ENCODE measurements around the gene IRX2. TPM values are rescaled to one million over a fixed set of nuclear protein-coding genes. Genes with fewer than 3 reads are reported as not detected.

The IRX2 gene
- total RNA-seq, 4 donors from 2014 or later, result not detected

DNA sequence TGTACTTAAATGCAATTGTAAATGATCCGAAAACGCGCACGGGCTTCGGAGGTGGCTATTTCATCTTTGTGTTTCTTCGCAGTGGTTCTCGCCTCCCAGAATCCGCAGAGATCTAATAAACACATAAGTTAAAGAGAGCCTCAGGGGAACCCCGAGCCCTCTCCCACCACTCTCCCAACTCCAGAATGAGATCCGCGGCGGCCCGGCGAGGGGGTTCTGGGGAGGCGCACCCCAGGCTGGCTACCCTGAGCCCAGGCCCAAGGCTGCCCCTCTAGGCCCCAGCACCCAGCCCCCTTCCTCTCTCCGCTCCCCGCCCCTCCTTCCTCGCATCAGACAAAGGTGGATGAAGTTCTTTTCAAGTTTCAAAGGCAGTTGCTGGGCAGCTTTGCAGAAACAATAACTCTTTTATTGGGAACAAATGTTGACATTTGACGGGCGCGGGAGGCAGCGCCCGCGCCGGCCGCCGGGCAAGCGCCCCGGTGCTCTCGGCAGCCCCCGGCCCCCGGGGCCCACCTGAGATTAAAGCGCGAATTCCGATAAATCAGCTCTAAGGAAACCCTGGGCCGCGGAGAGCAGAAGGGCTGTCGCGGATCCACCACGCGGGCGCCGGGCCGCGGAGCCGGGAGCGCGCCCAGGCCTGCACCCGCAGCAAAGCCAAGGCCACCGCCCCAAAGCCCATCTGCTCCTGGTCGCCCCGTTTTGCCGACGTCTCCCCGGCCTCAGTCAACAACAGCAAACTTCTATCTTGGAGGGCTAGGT is 8.4 kb downstream of the IRX2 start:
- intact Hi-C loops (cut with DNase I; ENCODE audit: low total_unique reads), result no loop called here

DNA sequence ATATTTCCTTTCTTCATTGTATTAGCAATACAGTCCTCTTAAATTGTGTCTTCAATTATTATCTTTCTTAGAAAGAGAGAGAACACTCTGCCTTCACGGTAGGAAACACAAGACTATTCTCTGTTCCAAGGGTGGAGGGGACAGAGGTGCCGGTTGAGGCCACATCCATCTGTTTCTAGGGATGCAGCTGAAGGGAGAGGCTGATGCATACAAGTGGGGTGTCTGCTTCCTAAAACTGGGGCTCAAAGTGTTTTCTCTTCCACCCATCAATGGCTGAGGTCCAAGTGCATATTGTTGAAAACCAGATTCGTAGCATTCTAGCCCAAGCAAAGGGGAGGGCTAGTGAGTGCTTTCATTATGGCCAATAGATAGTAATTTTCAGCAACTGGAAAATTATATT is 9.5 kb downstream of the IRX2 start:
- in situ Hi-C loops (cut with MboI; ENCODE audit: low pct_ligation_motif_present in 1 of 4, low pct_unique_long_range_greater_than_20kb in 1 of 4, low sequenced_read_pairs in 3 of 4), result no loop called here
- H3K27me3 ChIP-seq, result peaks cover 100% of the 10 kb centered on the region
- no peaks in the 10 kb centered on the region for H3K36me3 ChIP-seq
- no peak overlapping the region for H3K4me3 ChIP-seq
- no peaks in the 10 kb centered on the region for H3K9me3 ChIP-seq
- peaks cover 0 to 13% (median 5%) of the 10 kb centered on the region in 4 donors for H3K4me1 ChIP-seq
- WGBS, 2 donors (ENCODE audit: low coverage in 1 of 2), result 11 to 25% methylated on average over 3 of the region's 3 CpGs
- TF ChIP-seq EP300 (IDR thresholded peaks at IDR 0.05; ENCODE audit: low read depth) (no peak), POLR2A (IDR thresholded peaks at IDR 0.05) (no peak), POLR2AphosphoS5 (IDR thresholded peaks at IDR 0.05) (no peak)
- TF ChIP-seq, protein P1, sequence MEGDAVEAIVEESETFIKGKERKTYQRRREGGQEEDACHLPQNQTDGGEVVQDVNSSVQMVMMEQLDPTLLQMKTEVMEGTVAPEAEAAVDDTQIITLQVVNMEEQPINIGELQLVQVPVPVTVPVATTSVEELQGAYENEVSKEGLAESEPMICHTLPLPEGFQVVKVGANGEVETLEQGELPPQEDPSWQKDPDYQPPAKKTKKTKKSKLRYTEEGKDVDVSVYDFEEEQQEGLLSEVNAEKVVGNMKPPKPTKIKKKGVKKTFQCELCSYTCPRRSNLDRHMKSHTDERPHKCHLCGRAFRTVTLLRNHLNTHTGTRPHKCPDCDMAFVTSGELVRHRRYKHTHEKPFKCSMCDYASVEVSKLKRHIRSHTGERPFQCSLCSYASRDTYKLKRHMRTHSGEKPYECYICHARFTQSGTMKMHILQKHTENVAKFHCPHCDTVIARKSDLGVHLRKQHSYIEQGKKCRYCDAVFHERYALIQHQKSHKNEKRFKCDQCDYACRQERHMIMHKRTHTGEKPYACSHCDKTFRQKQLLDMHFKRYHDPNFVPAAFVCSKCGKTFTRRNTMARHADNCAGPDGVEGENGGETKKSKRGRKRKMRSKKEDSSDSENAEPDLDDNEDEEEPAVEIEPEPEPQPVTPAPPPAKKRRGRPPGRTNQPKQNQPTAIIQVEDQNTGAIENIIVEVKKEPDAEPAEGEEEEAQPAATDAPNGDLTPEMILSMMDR (IDR thresholded peaks at IDR 0.05), result no peak
- DNase-seq, result no peak
- intact Hi-C loops (cut with DNase I; ENCODE audit: low total_unique reads), result no loop called here
- no peak overlapping the region for H3K27ac ChIP-seq

More for the DNA sequence above, 8.4 kb downstream of the IRX2 start:
- Histone ChIP-seq H3K27me3 (peaks cover 100% of the 10 kb centered on the region), H3K4me3 (no peak overlapping the region), H3K27ac (no peak overlapping the region), H3K36me3 (no peaks in the 10 kb centered on the region), H3K9me3 (no peaks in the 10 kb centered on the region), H3K4me1 (peaks cover 0 to 13% (median 5%) of the 10 kb centered on the region in 4 donors)
- 23% methylated on average over 54 of the region's 55 CpGs; no CpG with 5 or more reads in 1 of the 2 donors for WGBS, 2 donors (ENCODE audit: low coverage in 1 of 2)
- in situ Hi-C loops (cut with MboI; ENCODE audit: low pct_ligation_motif_present in 1 of 4, low pct_unique_long_range_greater_than_20kb in 1 of 4, low sequenced_read_pairs in 3 of 4), result no loop called here
- no peak for TF ChIP-seq POLR2AphosphoS5 (IDR thresholded peaks at IDR 0.05)
- no peak for TF ChIP-seq EP300 (IDR thresholded peaks at IDR 0.05; ENCODE audit: low read depth)
- TF ChIP-seq, protein P1 (IDR thresholded peaks at IDR 0.05), result no peak
- no peak for TF ChIP-seq POLR2A (IDR thresholded peaks at IDR 0.05)
- DNase-seq, result no peak

DNA sequence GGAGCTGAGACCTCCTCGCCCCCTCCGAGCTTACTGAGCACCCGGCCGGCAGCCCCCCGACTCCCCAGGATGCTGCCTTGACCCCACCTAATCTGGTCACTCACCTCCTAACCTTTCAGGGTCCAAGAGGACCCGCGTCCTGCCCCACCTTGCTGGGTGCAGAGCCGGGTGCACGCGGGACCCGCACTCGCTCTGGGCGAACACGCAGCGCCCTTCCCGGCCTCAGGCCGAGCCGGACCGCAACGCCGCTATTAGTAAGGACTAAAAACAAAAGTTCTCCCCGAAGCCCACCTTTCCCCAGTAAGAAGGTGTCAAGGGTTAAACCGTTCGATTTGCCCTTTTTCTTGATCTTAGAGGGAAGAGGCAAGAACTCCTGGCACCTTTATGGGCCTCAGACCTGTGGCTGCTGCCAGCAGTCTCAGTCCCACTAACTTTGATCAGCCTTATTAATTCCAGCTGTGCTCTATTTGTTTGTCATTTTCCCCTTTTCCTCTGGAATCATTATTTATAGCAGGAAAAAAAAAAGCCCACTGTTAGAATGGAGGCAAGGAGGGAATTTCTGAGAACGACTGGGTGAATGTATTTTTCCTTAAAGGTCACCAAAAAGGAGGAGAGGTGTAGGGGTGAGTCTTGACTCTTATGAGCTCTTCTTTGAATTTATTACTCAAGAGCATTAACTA is 10.5 kb downstream of the IRX2 start:
- in situ Hi-C loops (cut with MboI; ENCODE audit: low pct_ligation_motif_present in 1 of 4, low pct_unique_long_range_greater_than_20kb in 1 of 4, low sequenced_read_pairs in 3 of 4), result no loop called here
- no peak for TF ChIP-seq POLR2AphosphoS5 (IDR thresholded peaks at IDR 0.05)
- no peak for TF ChIP-seq POLR2A (IDR thresholded peaks at IDR 0.05)
- TF ChIP-seq EP300 (IDR thresholded peaks at IDR 0.05; ENCODE audit: low read depth), result no peak
- TF ChIP-seq, protein P1 (IDR thresholded peaks at IDR 0.05), result no peak
- no peaks in the 10 kb centered on the region for H3K9me3 ChIP-seq
- H3K36me3 ChIP-seq, result no peaks in the 10 kb centered on the region
- peaks cover 99% of the 10 kb centered on the region for H3K27me3 ChIP-seq
- intact Hi-C loops (cut with DNase I; ENCODE audit: low total_unique reads), result no loop called here
- H3K4me3 ChIP-seq, result no peak overlapping the region
- peaks cover 0 to 13% (median 5%) of the 10 kb centered on the region in 4 donors for H3K4me1 ChIP-seq
- no peak for DNase-seq
- 0 to 47% methylated on average over 2 to 16 of the region's 25 CpGs for WGBS, 2 donors (ENCODE audit: low coverage in 1 of 2)
- H3K27ac ChIP-seq, result no peak overlapping the region

DNA sequence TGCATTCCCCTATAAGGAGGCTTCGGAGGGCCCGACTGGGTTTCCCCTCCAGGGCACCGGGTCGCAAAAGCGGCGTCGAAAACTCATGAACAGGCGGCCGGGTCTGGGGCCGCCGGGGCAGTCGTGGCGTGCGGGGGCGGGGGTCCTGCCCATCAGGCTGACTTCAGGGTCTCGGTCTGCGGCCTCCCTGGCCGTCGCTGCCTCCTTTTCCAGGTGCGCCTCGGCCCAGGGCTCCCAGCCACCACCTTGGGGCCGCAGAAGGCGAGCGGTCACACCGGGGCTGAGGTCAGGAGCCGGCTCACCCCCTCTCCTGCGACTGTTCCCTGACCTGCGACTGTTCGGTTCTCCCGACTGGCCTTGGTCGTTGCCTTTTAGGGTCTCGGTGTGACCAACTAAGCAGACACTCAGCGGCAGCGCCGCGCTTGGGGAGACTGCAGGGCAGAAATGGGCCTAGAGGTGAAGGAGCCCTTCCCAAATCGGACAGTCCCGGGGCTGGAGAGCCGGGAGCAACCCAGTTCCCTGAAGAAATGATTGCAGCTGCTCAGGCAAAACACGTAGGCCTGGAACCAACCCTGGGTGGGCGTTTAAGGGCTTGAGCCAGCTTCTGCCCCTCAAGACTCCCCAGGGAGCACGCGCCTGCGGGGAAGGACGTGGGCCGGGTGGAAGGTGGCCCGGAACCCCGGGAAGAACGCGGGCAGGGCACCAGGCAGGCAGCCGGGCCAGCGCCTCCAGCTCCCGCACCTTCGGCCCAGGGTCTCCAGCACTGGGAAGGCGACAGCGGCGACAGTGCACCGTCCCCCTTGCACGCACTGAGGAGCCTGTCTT is 11.2 kb downstream of the IRX2 start:
- intact Hi-C loops (cut with DNase I; ENCODE audit: low total_unique reads), result no loop called here
- 23% methylated on average over 46 of the region's 59 CpGs; no CpG with 5 or more reads in 1 of the 2 donors for WGBS, 2 donors (ENCODE audit: low coverage in 1 of 2)
- Histone ChIP-seq H3K9me3 (no peaks in the 10 kb centered on the region), H3K27ac (no peak overlapping the region), H3K4me3 (peak overlapping the region in 1 of 4 donors; percentile 56), H3K4me1 (peaks cover 0 to 13% (median 5%) of the 10 kb centered on the region in 4 donors), H3K27me3 (peaks cover 95% of the 10 kb centered on the region), H3K36me3 (no peaks in the 10 kb centered on the region)
- TF ChIP-seq, protein P1 (IDR thresholded peaks at IDR 0.05), result no peak
- TF ChIP-seq EP300 (IDR thresholded peaks at IDR 0.05; ENCODE audit: low read depth) (no peak), POLR2AphosphoS5 (IDR thresholded peaks at IDR 0.05) (no peak), POLR2A (IDR thresholded peaks at IDR 0.05) (no peak)
- in situ Hi-C loops (cut with MboI; ENCODE audit: low pct_ligation_motif_present in 1 of 4, low pct_unique_long_range_greater_than_20kb in 1 of 4, low sequenced_read_pairs in 3 of 4), result no loop called here
- no peak for DNase-seq

All from transverse colon (tissue), 4 donors.